Measurements from ENCODE around the gene POU2AF1.

The POU2AF1 gene, protein sequence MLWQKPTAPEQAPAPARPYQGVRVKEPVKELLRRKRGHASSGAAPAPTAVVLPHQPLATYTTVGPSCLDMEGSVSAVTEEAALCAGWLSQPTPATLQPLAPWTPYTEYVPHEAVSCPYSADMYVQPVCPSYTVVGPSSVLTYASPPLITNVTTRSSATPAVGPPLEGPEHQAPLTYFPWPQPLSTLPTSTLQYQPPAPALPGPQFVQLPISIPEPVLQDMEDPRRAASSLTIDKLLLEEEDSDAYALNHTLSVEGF

GRCh38 chr11:111378861-111379601 lies at the start of gene POU2AF1:
TSS of gene POU2AF1 (minus strand) at chr11:111379275. CDS start at chr11:111379177, 98 bp downstream.
- DNase-seq (ENCODE audit: low read depth in 2 of 2): peak; percentile 75 to 77

- no peak for DNase-seq (ENCODE audit: low read depth in 2 of 2)
These were observed 49.2 kb upstream of the POU2AF1 start for GRCh38 chr11:111428113-111428876.

DNA sequence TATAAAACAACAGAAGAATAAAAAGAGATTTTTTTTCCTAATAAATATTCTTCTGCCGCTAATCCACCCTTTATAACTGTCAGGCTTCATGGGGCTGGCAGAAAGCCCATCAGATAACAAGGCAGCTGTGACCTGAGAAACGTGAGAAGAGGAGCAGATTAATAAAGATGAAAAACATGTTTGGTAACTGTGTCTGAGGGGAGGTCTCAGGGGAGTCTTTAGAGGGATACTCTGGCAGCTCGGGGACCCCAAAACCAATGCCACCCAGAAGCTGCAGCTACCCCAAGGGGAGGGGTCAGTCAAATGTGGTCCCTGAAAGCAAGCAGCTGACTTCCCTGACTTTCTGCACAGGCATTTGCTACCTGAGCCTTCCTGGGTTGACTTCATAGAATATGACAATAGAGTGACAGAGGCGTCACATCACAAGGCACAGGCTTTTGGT lies 48.4 kb upstream of the POU2AF1 start:
- no peak for DNase-seq (ENCODE audit: low read depth in 2 of 2)

- DNase-seq (ENCODE audit: low read depth in 2 of 2): no peak
These were observed 47.5 kb upstream of the POU2AF1 start for GRCh38 chr11:111426617-111427016.

GRCh38 chr11:111423250-111423615 lies 44.2 kb upstream of the POU2AF1 start:
- DNase-seq (ENCODE audit: low read depth in 2 of 2): no peak

- peak; percentile 36 to 53 for DNase-seq (ENCODE audit: low read depth in 2 of 2)
These were observed 43.6 kb upstream of the POU2AF1 start for GRCh38 chr11:111422494-111423249.

DNA sequence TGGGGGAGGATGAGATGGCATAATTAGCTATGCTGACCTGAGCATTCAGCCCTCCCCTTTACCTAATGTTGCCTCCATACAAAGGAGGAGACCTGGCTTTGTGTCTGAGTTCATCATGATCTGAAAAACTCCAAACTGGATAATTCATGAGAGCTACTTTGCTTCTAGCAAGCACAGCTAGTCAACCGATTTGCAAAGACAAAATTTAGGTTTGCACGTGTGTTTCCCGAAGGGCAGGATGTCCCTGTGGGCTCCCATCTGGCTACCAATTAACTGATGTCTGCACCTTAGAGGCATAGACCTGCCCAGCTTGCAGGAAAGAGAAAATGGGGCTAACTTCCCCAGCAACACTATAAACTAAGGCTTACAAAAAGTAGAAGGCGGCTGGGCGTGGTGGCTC lies 42.2 kb upstream of the POU2AF1 start:
- DNase-seq (ENCODE audit: low read depth in 2 of 2): no peak

DNA sequence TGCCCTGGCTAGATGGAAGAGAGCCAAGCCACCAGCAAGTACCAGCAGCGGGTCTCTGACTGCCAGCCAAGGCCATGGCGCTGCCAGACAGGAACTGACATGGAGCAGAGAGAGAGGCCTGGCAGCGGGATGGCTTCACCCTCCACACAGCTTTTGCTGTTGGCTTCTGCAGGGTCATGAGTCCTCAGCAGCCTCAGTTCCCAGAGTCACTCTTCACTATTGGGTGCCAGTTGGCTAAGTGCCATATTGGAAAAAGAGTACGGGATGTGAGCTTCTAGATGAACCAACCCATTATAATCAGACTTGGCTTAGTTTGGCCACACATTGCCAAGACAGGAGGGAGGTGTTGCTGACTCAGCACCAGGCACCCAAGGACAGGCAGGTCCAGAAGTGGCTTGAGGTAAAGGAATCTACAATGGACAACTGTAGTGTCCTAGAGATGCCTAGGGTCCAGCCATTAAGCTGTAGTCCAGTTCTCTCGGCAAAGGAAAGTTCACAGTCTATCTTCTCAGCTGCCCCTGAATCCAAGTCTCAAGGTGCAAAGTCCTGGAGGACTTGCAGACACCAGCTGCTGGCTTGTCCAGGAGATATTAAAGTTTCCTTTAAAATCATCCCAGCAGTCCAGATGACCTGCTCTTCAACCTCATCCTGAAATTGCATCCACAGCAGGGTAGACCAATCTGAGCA lies 40.7 kb upstream of the POU2AF1 start:
- DNase-seq (ENCODE audit: low read depth in 2 of 2): no peak

- DNase-seq (ENCODE audit: low read depth in 2 of 2): no peak
These were observed 40.1 kb upstream of the POU2AF1 start for GRCh38 chr11:111419181-111419580.

- no peak for DNase-seq (ENCODE audit: low read depth in 2 of 2)
These were observed 39.3 kb upstream of the POU2AF1 start for GRCh38 chr11:111418436-111418787.

DNA sequence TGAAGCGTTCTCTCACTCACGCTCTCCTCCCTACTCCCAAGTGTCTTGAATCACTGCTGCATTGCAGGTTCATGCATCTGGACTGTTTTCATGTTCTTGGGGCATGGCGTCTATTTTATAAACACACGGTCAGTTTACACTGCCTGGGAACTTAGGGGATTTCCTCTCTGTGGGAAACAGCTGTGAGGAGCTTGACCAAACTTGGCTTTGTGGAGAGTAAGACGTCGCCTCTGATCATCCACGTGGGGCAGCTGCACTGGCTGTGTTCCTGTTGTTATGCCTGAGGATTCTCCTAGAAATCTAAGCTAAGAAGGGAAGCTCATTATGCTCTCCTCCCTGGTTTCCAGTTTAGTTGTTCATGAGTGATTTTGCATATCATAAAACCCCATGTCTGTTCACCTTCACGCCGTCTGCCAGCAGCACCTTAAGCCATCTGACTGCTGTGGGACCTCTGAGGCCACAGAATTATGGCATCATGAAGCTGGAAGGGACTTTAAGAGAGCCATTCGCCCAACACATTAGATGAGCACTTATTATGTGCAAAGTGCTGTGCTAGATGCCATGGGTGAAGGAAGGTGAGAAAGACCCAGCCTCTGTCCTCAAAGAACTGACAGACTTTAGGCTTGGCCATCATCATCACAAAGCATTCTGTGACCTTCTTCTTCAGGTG lies 38.8 kb upstream of the POU2AF1 start:
- no peak for DNase-seq (ENCODE audit: low read depth in 2 of 2)

DNA sequence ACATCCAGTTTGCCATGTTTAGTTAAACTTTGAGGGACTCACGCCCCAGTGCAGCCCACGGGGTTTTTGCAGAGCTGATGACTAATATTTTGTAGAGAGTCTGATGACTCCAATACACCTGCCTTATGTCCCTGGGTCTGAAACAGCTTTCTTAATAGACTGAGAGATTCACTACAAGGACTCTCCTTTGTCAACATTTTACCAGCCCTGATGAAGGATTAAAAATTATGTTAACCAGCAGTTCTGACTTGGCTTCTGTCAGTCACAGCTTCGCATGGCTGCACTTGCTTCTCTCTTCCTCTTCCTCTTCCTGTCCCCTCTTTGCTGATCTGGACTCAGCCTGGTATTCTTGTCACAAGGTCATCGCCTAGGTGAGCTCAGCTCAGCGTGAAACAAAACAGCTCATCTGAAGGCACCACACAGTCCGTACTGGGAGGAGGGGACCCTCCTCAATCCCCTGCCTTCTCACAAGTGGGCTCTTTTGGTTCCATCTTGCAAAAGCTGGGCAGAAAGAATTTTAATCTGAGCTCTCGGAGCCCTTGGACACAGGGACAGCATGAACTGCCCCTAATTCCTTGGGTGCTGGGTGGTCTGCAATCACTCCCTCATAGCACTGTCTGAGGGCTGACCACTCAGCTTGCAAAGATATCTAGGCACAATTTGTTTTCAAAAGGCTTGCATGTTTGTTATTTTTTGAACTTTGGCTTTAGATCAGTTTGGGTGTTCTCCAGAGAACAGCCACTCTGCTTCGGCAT lies 38.1 kb upstream of the POU2AF1 start:
- DNase-seq (ENCODE audit: low read depth in 2 of 2): no peak

GRCh38 chr11:111416231-111416960 lies 37.3 kb upstream of the POU2AF1 start:
- DNase-seq (ENCODE audit: low read depth in 2 of 2): no peak

DNA sequence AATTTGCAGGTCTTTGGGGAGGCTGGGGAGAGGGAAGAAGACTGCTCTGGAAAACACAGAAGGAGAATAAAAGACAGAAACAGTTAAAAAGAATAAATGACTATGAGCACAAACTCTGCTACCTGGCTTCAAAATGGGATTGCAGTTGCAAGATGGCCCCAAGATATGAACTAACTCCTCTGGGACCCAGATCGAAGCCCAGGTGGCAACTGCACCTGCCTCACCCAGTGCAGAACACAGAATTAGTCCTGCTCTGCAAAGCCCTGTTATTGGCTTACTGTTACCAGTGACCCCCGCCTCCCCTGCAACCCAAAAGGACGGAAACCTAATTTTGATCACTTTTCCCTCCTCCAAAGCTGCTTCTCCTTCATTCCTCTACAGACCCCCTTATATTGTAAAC lies 35.9 kb upstream of the POU2AF1 start:
- DNase-seq (ENCODE audit: low read depth in 2 of 2): no peak

- no peak for DNase-seq (ENCODE audit: low read depth in 2 of 2)
These were observed 35.3 kb upstream of the POU2AF1 start for GRCh38 chr11:111414267-111414931.

DNA sequence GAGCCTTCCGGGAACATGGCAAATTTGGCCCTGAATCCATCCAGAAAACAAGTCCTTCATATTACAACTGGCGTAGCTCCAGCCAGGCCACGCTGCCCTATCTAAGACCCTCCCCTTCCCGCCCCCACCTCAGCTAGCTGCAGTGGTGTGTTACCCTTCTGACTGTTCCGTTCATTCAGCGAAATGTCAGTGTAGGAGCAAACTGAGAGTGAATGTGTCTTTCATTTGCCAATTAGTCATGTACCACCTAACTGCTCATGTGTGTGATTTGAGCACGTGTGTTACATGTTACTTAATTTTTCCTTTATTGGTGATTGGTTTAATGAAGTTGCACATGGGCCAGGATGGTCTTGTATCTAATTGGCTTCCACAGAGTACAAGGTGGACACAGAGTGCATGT lies 34.8 kb upstream of the POU2AF1 start:
- peak; percentile 25 to 55 for DNase-seq (ENCODE audit: low read depth in 2 of 2)

DNA sequence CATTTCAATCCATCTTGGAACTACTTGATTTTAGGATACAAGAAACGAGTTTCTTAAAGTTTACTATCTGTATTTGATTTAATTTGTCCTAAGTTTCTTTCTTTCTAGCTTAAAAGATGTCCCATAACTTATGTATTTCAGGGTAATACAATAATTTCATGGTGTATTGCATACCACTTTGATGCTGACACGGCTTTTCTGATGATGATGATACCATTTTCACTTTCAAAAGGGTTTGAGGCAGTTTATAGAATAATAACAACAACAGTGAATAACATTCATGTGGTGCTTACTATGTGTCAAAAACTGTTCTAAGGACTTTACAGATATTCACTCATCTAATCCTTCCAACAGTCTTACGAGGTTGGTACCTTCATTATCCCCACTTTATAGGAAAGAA lies 33.2 kb upstream of the POU2AF1 start:
- no peak for DNase-seq (ENCODE audit: low read depth in 2 of 2)

DNA sequence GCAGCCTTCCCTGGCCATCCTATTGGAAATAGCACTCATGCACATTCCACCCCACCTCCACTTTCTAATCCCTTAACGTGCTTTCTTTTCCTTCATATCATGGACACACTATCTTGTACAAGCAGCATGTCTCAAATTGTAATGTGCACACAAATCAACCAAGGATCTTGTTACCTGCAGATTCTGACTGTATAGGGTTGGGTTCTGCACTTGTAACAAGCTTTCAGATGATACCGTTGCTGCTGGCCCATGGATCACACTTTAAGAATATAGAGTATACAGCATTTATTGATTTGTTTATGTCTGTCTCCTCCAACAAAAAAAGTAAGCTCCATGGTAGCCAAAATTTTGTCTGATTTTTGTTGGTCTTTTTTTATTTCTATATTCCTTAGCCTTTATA lies 32.4 kb upstream of the POU2AF1 start:
- DNase-seq (ENCODE audit: low read depth in 2 of 2): no peak

DNA sequence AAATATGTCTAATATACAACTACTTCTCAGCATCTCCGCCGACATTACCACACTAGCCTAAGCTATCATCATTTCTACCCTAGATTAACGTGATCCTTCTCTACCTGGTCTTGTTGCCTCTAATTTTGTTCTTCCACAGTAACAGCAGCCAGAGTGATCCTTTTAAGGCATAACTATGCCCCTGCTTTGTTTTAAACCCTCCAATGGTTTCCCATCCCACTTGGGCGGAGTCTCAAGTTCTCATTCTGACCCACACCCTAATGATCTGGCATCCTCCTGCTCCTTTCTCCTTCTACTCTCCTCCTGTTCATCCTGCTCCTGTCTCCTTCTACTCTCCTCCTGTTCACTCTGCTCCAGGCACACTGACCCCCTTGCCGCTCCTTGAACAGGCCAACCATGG lies 31.9 kb upstream of the POU2AF1 start:
- DNase-seq (ENCODE audit: low read depth in 2 of 2): no peak
